HG02885 (cell line): ENCODE measurements around the gene CARMIL1.
A peak's percentile ranks its signal among the peaks of the same experiment; 100 is the strongest.
"Not testable (repeated sequence)": the region's sequence is repeated elsewhere in the genome, so short reads cannot be mapped to it uniquely, and the experiment has no call there.

Experiments used
- ATAC-seq: cut with Tn5 transposase; IDR thresholded peaks from one replicate; pipeline ENCODE4 v1.9.1; 2021; ENCODE audit warnings: mild to moderate bottlenecking; ENCODE audit not compliant: unreplicated experiment, poor library complexity

Gene CARMIL1

GRCh38 chr6:25360621-25361020, 81.4 kb downstream of the CARMIL1 start:
- no peak for ATAC-seq

- ATAC-seq, result no peak
These were observed 84.3 kb downstream of the CARMIL1 start for GRCh38 chr6:25363427-25363826.

- no peak for ATAC-seq
These were observed 86.0 kb downstream of the CARMIL1 start for GRCh38 chr6:25365154-25365553.

GRCh38 chr6:25366903-25367545, 87.8 kb downstream of the CARMIL1 start:
- ATAC-seq, result peak; percentile 54

GRCh38 chr6:25369036-25369432, 89.9 kb downstream of the CARMIL1 start:
- no peak for ATAC-seq

- no peak for ATAC-seq
These were observed 90.4 kb downstream of the CARMIL1 start for GRCh38 chr6:25369433-25370177.

GRCh38 chr6:25370178-25371036, 91.2 kb downstream of the CARMIL1 start:
- no peak for ATAC-seq

- ATAC-seq, result no peak
These were observed 91.8 kb downstream of the CARMIL1 start for GRCh38 chr6:25371037-25371347.

GRCh38 chr6:25375125-25375524, 96.0 kb downstream of the CARMIL1 start:
- ATAC-seq, result no peak

GRCh38 chr6:25377664-25378063, 98.5 kb downstream of the CARMIL1 start:
- ATAC-seq, result no peak

- ATAC-seq, result no peak
These were observed 101.9 kb downstream of the CARMIL1 start for GRCh38 chr6:25381077-25381476.

- ATAC-seq, result not testable (repeated sequence)
These were observed 103.3 kb downstream of the CARMIL1 start for GRCh38 chr6:25382476-25382875.

- ATAC-seq, result no peak
These were observed 105.1 kb downstream of the CARMIL1 start for GRCh38 chr6:25384234-25384633.

GRCh38 chr6:25384967-25385366, 105.8 kb downstream of the CARMIL1 start:
- ATAC-seq, result no peak

GRCh38 chr6:25387483-25387882, 108.3 kb downstream of the CARMIL1 start:
- peak; percentile 78 for ATAC-seq

- peak; percentile 19 for ATAC-seq
These were observed 108.7 kb downstream of the CARMIL1 start for GRCh38 chr6:25387911-25388310.

- ATAC-seq, result no peak
These were observed 109.6 kb downstream of the CARMIL1 start for GRCh38 chr6:25388776-25389175.

GRCh38 chr6:25389471-25389870, 110.3 kb downstream of the CARMIL1 start:
- no peak for ATAC-seq

- ATAC-seq, result no peak
These were observed 113.2 kb downstream of the CARMIL1 start for GRCh38 chr6:25392372-25392771.

- ATAC-seq, result no peak
These were observed 116.6 kb downstream of the CARMIL1 start for GRCh38 chr6:25395731-25396130.

GRCh38 chr6:25397406-25397805, 118.2 kb downstream of the CARMIL1 start:
- no peak for ATAC-seq
